ENCODE measurements around the gene GLRA2. TPM values are rescaled to one million over a fixed set of nuclear protein-coding genes. Genes with fewer than 3 reads are reported as not detected.

The GLRA2 gene
- total and polyA plus RNA-seq, 8 donors = 0.05 TPM; not detected in 7

DNA sequence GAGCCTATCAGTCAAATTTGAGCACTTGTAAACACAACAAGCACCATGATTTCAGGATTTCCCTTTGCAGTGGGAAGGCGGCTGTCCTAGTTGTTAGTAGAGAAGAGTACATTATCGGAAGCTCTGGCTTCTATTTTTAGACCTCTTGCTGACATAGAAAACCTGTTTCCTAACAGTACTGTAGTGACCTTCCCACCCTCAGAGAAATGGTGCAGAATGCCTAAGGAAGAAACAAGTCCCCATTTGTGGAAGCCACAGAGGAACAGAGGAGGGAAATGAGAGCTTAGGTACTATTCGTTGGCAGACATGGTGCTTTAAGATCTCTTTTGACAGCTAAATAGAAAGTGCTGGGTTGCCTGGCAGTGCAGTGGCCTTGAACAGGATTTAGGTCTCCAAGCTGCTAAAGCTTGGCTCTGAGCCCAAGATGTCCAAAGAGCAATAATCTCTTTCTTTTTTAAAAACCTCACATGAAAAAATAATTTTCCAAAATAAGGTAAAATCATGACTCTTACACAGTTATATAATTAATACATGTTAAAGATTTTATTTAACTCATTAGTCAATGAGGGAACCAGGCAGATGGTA, 24.9 kb downstream of the GLRA2 start:
- FAIRE-seq (no peak), DNase-seq (no peak), ATAC-seq (peak in 2 of 4 donors; percentile 23 to 25)
- 14 to 26% methylated on average over 3 of the region's 3 CpGs for WGBS, 2 donors
- no peak overlapping the region for H3K4me3 ChIP-seq
- H3K4me1 ChIP-seq = no peaks in the 10 kb centered on the region
- TF ChIP-seq CTCF (IDR thresholded peaks at IDR 0.05) = no peak
- H3K27me3 ChIP-seq = peaks cover 0 to 10% (median 0%) of the 10 kb centered on the region in 4 donors
- H3K27ac ChIP-seq = no peak overlapping the region
- intact Hi-C loops (cut with DNase I) = no loop called here
- no peaks in the 10 kb centered on the region for H3K36me3 ChIP-seq
- no peaks in the 10 kb centered on the region for H3K9me3 ChIP-seq

DNA sequence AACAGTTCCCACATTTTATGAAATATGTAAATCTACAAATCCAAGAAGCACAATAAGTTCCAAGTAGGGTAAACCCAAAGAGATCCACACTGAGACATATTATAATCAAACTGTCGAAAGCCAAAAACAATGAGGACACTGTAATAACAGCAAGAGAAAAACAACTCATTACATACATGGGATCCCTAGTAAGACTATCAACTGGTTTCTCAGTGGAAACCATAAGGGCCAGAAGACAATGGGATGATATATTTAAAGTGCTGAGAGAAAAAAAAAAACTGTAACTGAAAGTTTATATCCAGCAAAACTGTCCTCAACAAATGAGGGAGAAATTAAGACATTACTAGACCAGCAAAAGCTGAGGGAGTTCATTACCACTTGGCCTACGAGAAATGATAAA, 34.7 kb downstream of the GLRA2 start:
- H3K27me3 ChIP-seq = no peaks in the 10 kb centered on the region
- WGBS, 2 donors = 54 to 58% methylated on average over 2 of the region's 2 CpGs
- FAIRE-seq (no peak), DNase-seq (no peak), ATAC-seq (no peak)
- no peak overlapping the region for H3K27ac ChIP-seq
- no peaks in the 10 kb centered on the region for H3K4me1 ChIP-seq
- no peaks in the 10 kb centered on the region for H3K36me3 ChIP-seq
- peaks cover 0 to 6% (median 0%) of the 10 kb centered on the region in 4 donors for H3K9me3 ChIP-seq
- no peak for TF ChIP-seq CTCF (IDR thresholded peaks at IDR 0.05)
- intact Hi-C loops (cut with DNase I) = no loop called here
- H3K4me3 ChIP-seq = no peak overlapping the region

GRCh38 chrX:14573161-14573560, 43.8 kb downstream of the GLRA2 start:
- TF ChIP-seq CTCF (IDR thresholded peaks at IDR 0.05) = no peak
- intact Hi-C loops (cut with DNase I) = no loop called here
- no peak for ATAC-seq
- no peaks in the 10 kb centered on the region for H3K4me1 ChIP-seq
- DNase-seq = no peak
- no peaks in the 10 kb centered on the region for H3K36me3 ChIP-seq
- no peaks in the 10 kb centered on the region for H3K9me3 ChIP-seq
- H3K4me3 ChIP-seq = no peak overlapping the region
- WGBS, 2 donors = 29 to 33% methylated on average over 2 of the region's 2 CpGs
- H3K27me3 ChIP-seq = no peaks in the 10 kb centered on the region
- no peak for FAIRE-seq
- no peak overlapping the region for H3K27ac ChIP-seq

- H3K9me3 ChIP-seq = no peaks in the 10 kb centered on the region
- intact Hi-C loops (cut with DNase I) = no loop called here
- DNase-seq = no peak
- TF ChIP-seq CTCF (IDR thresholded peaks at IDR 0.05) = no peak
- 72 to 81% methylated on average over 8 of the region's 8 CpGs for WGBS, 2 donors
- ATAC-seq = no peak
- no peaks in the 10 kb centered on the region for H3K4me1 ChIP-seq
- H3K27ac ChIP-seq = no peak overlapping the region
- no peaks in the 10 kb centered on the region for H3K36me3 ChIP-seq
- no peaks in the 10 kb centered on the region for H3K27me3 ChIP-seq
- H3K4me3 ChIP-seq = no peak overlapping the region
- no peak for FAIRE-seq
Measured at GRCh38 chrX:14581081-14581480, 51.7 kb downstream of the GLRA2 start.

DNA sequence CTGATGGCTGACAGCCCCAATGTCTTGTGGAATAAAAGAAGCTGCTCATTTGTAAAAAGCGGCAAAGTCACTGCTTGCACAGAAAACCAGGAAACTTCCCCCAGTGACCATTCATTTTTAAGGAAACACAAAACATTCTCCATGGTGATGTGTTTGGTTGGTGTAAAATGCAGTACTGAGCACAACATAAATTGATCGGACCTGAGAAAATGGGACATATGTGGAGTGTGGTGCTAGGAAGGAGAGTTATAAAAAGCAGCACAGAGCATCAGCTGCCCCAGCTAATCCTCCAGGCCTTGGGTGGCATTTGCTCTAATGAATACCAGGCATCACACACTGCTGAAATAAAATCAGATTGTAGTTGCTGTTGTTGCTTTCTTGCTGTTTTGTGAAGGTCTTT, 55.2 kb downstream of the GLRA2 start:
- Histone ChIP-seq H3K27me3 (no peaks in the 10 kb centered on the region), H3K27ac (no peak overlapping the region), H3K4me1 (no peaks in the 10 kb centered on the region), H3K36me3 (no peaks in the 10 kb centered on the region), H3K4me3 (no peak overlapping the region), H3K9me3 (no peaks in the 10 kb centered on the region)
- ATAC-seq (no peak), DNase-seq (no peak), FAIRE-seq (no peak)
- intact Hi-C loops (cut with DNase I) = no loop called here
- no peak for TF ChIP-seq CTCF (IDR thresholded peaks at IDR 0.05)
- WGBS, 2 donors = 83 to 86% methylated on average over 2 of the region's 2 CpGs
